Natural killer cell (primary cell): ENCODE data around the gene SLC39A1. TPM values are rescaled to one million over a fixed set of nuclear protein-coding genes. Genes with fewer than 3 reads are reported as not detected.

Experiments
- ATAC-seq, 3 donors: fragments of 150-1000 bp in 2 of 3; fragments of 200-7000 bp in 1 of 3; cut with Tn5 transposase; 1 replicate in 1 of 3; 2 replicates in 2 of 3; pipeline ENCODE4 v1.10.0; 2021; ENCODE audit warnings: mild to moderate bottlenecking in 2 of 3, moderate library complexity in 2 of 3
- DNase-seq, 2 donors: peaks; one replicate each; pipeline versions ENCODE4 v3.0.0 to v3.0.0-alpha.2; 2013 to 2021; ENCODE audit warnings: mixed read lengths in 1 of 2
- H3K27ac ChIP-seq: one replicate; pipeline ENCODE4 v1.5.1; 2013; ENCODE audit warnings: mild to moderate bottlenecking, low read length
- H3K27me3 ChIP-seq: one replicate; pipeline ENCODE4 v1.6.1; 2013; ENCODE audit warnings: low read length; ENCODE audit not compliant: control insufficient read depth, insufficient read depth
- H3K36me3 ChIP-seq: one replicate; pipeline ENCODE4 v1.6.1; 2013; ENCODE audit warnings: low read length; ENCODE audit not compliant: control insufficient read depth, insufficient read depth
- H3K4me1 ChIP-seq: one replicate; pipeline ENCODE4 v1.6.1; 2013; ENCODE audit warnings: low read length; ENCODE audit not compliant: control insufficient read depth, insufficient read depth
- H3K4me3 ChIP-seq: one replicate; pipeline ENCODE4 v1.5.1; 2013; ENCODE audit warnings: low read length
- H3K9me3 ChIP-seq: one replicate; pipeline ENCODE4 v1.6.1; 2013; ENCODE audit warnings: low read length; ENCODE audit not compliant: control insufficient read depth, insufficient read depth
- H3K27ac Mint-ChIP-seq, 2 donors: one replicate each; pipeline ENCODE4 v1.8.0; 2022; ENCODE audit warnings: mild to moderate bottlenecking in 2 of 2, mixed read lengths in 2 of 2, moderate library complexity in 1 of 2
- H3K27me3 Mint-ChIP-seq, 2 donors: one replicate each; pipeline ENCODE4 v1.8.0; 2022; ENCODE audit warnings: low read depth in 2 of 2, mixed read lengths in 2 of 2
- H3K36me3 Mint-ChIP-seq: one replicate; pipeline ENCODE4 v1.8.0; 2022; ENCODE audit warnings: mixed read lengths
- H3K4me1 Mint-ChIP-seq, 2 donors: one replicate each; pipeline ENCODE4 v1.8.0; 2022; ENCODE audit warnings: mixed read lengths in 2 of 2
- H3K4me3 Mint-ChIP-seq: one replicate; pipeline ENCODE4 v1.8.0; 2022; ENCODE audit warnings: mild to moderate bottlenecking, moderate library complexity, mixed read lengths
- H3K9me3 Mint-ChIP-seq, 2 donors: one replicate each; pipeline ENCODE4 v1.8.0; 2022; ENCODE audit warnings: mixed read lengths in 2 of 2
- CTCF ChIP-seq: fragments of 200-600 bp; IDR thresholded peaks from one replicate; pipeline ENCODE4 v1.8.0; 2022; ENCODE audit warnings: antibody characterized with exemption
- WGBS: methylation state at CpG from one replicate; pipeline ENCODE4 v1.1.7; 2013; ENCODE audit warnings: missing lambda C conversion rate; ENCODE audit not compliant: insufficient coverage; 5-methylcytosine and 5-hydroxymethylcytosine counted together
- intact Hi-C: fragments of 100-400 bp; cut with micrococcal nuclease; formaldehyde crosslinking; loops from one replicate; pipeline ENCODE4 v1.14.2; 2022
- total RNA-seq, 4 donors: library from RNA; stranded (reverse); fragments of 120-200 nt in 1 of 4; gene quantifications; one replicate each; pipeline versions ENCODE4 v1.2.3 to v1.2.4, GENCODE V29; 2013 to 2022

The SLC39A1 gene
- total RNA-seq, 3 donors from 2014 or later (not counting 1 experiment from before 2014, with no cell fraction given): 20.7 to 21.5 (median 21.2) TPM

- Histone ChIP-seq H3K4me1 (peaks cover 37% of the 10 kb centered on the region), H3K27ac (no peak overlapping the region)
Observed at GRCh38 chr1:153987621-153988020, 24.3 kb upstream of the SLC39A1 start.

GRCh38 chr1:153985941-153986761 is 22.8 kb upstream of the SLC39A1 start, which contains the start of gene RAB13:
Gene RAB13 (minus strand): TSS chr1:153986339. CDS start chr1:153986236, 103 bp downstream.
- no peaks in the 10 kb centered on the region for H3K36me3 ChIP-seq
- H3K27ac ChIP-seq: peak within 1 kb of the TSS; percentile 29
- no peak within 1 kb of the TSS for H3K4me3 ChIP-seq
- Mint-ChIP-seq H3K36me3 (peaks cover under 1% of the 10 kb centered on the region), H3K4me1 (peaks cover 25 to 31% of the 10 kb centered on the region in 2 donors), H3K27ac (peak within 1 kb of the TSS; percentile 35 to 86), H3K4me3 (peak within 1 kb of the TSS; percentile 66), H3K27me3 (peaks cover 21% of the 10 kb centered on the region in 2 donors), H3K9me3 (no peaks in the 10 kb centered on the region)
- no peaks in the 10 kb centered on the region for H3K9me3 ChIP-seq
- intact Hi-C loops: loop anchor here (1.0 to 5.0 kb wide), 4 partner anchors 165 to 474 kb away; partner anchors contain the start of gene ILF2
- WGBS: 21% methylated on average over 27 of the region's 32 CpGs
- DNase-seq (no peak), ATAC-seq (no peak)
- no peak for TF ChIP-seq CTCF
- H3K4me1 ChIP-seq: peaks cover 23% of the 10 kb centered on the region
- peaks cover 6% of the 10 kb centered on the region for H3K27me3 ChIP-seq

More at GRCh38 chr1:153987621-153988020, 24.3 kb upstream of the SLC39A1 start:
- H3K9me3 ChIP-seq: no peaks in the 10 kb centered on the region
- no peak for TF ChIP-seq CTCF
- peaks cover 6% of the 10 kb centered on the region for H3K27me3 ChIP-seq
- H3K27ac Mint-ChIP-seq: peak overlapping the region; percentile 35 to 86
- peaks cover 39 to 44% of the 10 kb centered on the region in 2 donors for H3K4me1 Mint-ChIP-seq
- no peaks in the 10 kb centered on the region for H3K9me3 Mint-ChIP-seq
- ATAC-seq (no peak), DNase-seq (no peak)
- intact Hi-C loops: loop anchor here (2.0 to 5.0 kb wide), 2 partner anchors 317 to 475 kb away; partner anchors contain the start of gene ILF2
- WGBS: 93% methylated on average over 7 of the region's 8 CpGs
- peaks cover 18 to 21% of the 10 kb centered on the region in 2 donors for H3K27me3 Mint-ChIP-seq
- H3K4me3 ChIP-seq: no peak overlapping the region
- H3K36me3 Mint-ChIP-seq: peaks cover 13% of the 10 kb centered on the region
- H3K4me3 Mint-ChIP-seq: no peak overlapping the region
- peaks cover 10% of the 10 kb centered on the region for H3K36me3 ChIP-seq

- Mint-ChIP-seq H3K4me3 (peak overlapping the region; percentile 36), H3K27me3 (peaks cover 21% of the 10 kb centered on the region in 2 donors), H3K36me3 (no peaks in the 10 kb centered on the region), H3K9me3 (no peaks in the 10 kb centered on the region), H3K4me1 (peaks cover 18 to 25% of the 10 kb centered on the region in 2 donors), H3K27ac (peak overlapping the region in 1 of 2 donors; percentile 35)
- no peak for TF ChIP-seq CTCF
- no peak overlapping the region for H3K27ac ChIP-seq
- H3K4me1 ChIP-seq: peaks cover 20% of the 10 kb centered on the region
- H3K27me3 ChIP-seq: peaks cover 6% of the 10 kb centered on the region
- no peak overlapping the region for H3K4me3 ChIP-seq
- ATAC-seq (no peak), DNase-seq (no peak)
- intact Hi-C loops: loop anchor here (5.0 kb wide), 1 partner anchor 473 kb away; no protein-coding TSS in a partner anchor
- no peaks in the 10 kb centered on the region for H3K9me3 ChIP-seq
- WGBS: 54% methylated on average over 6 of the region's 7 CpGs
- H3K36me3 ChIP-seq: no peaks in the 10 kb centered on the region
Observed at GRCh38 chr1:153985341-153985912, 22.1 kb upstream of the SLC39A1 start.
